ENCODE measurements around the gene EPOP.

DNA sequence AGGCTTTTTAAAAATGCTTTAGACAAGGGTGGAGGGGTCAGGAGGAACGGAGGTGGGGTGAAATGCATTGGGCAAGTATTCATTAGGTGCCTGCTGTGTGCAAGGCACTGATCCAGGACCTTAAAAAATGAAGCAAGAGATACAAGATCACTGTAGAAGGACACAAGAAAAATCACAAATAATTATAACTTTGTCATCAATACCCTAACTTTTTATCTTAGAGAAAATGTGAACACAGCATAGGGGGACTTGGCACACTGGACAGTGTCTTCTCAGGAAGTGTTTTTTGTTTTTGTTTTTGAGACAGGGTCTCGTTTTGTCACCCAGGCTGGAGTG, 7.0 kb downstream of the EPOP start:
- TF ChIP-seq GLI4 (CRISPR knock-in tag; IDR thresholded peaks at IDR 0.05; ENCODE audit: borderline replicate concordance) (no peak), RAD21 (CRISPR knock-in tag; IDR thresholded peaks at IDR 0.05) (no peak), GABPB1 (CRISPR knock-in tag; IDR thresholded peaks at IDR 0.05) (no peak)
- TF ChIP-seq, protein P1, sequence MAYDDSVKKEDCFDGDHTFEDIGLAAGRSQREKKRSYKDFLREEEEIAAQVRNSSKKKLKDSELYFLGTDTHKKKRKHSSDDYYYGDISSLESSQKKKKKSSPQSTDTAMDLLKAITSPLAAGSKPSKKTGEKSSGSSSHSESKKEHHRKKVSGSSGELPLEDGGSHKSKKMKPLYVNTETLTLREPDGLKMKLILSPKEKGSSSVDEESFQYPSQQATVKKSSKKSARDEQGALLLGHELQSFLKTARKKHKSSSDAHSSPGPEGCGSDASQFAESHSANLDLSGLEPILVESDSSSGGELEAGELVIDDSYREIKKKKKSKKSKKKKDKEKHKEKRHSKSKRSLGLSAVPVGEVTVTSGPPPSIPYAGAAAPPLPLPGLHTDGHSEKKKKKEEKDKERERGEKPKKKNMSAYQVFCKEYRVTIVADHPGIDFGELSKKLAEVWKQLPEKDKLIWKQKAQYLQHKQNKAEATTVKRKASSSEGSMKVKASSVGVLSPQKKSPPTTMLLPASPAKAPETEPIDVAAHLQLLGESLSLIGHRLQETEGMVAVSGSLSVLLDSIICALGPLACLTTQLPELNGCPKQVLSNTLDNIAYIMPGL (CRISPR knock-in tag; IDR thresholded peaks at IDR 0.05; ENCODE audit: borderline replicate concordance in 1 of 2, low read depth in 1 of 2) = no peak
